DND-41 (cell line): ENCODE measurements around the gene EGFLAM.

Experiments used
- CTCF ChIP-seq: IDR thresholded peaks from 2 replicates; pipeline ENCODE4 v1.5.1; 2012; ENCODE audit warnings: borderline replicate concordance, low read length, moderate library complexity, mild to moderate bottlenecking; ENCODE audit not compliant: poor library complexity, severe bottlenecking; ENCODE audit errors: extremely low read depth
- EZH2 ChIP-seq: IDR thresholded peaks from 3 replicates; pipeline ENCODE4 v1.6.1; 2012; ENCODE audit warnings: borderline replicate concordance, low read depth, mild to moderate bottlenecking, moderate library complexity, low read length, inconsistent platforms; ENCODE audit not compliant: severe bottlenecking

GRCh38 chr5:38258042-38258318 lies 379 bp upstream of the EGFLAM start:
- TF ChIP-seq EZH2: no peak
- no peak for TF ChIP-seq CTCF
